Skin of body (tissue), 2 donors: Measurements from ENCODE around the gene NEDD4L. TPM values are rescaled to one million over a fixed set of nuclear protein-coding genes. Genes with fewer than 3 reads are reported as not detected.

Source experiments
- DNase-seq: peaks from one replicate; lab custom pipeline; 2025; lab: John Stamatoyannopoulos, UW
- total RNA-seq: library from RNA; depleted of rRNA; stranded (reverse); fragments of >200 nt; gene quantifications from one replicate; pipeline ENCODE4 v1.2.3, GENCODE V29; 2014

Gene NEDD4L
- total RNA-seq, 1 donor from 2014 or later: 40.1 TPM

- peak; percentile 84 for DNase-seq
Measured at GRCh38 chr18:58338961-58339592, 295.1 kb downstream of the NEDD4L start.

GRCh38 chr18:58339890-58340289 is 295.9 kb downstream of the NEDD4L start:
- no peak for DNase-seq

- DNase-seq: no peak
Measured at GRCh38 chr18:58341916-58342315, 297.9 kb downstream of the NEDD4L start.

- no peak for DNase-seq
Measured at GRCh38 chr18:58344080-58344670, 300.1 kb downstream of the NEDD4L start.

GRCh38 chr18:58344861-58345463 is 300.9 kb downstream of the NEDD4L start:
- peak; percentile 31 for DNase-seq

- DNase-seq: no peak
Measured at GRCh38 chr18:58345875-58346274, 301.8 kb downstream of the NEDD4L start.

- no peak for DNase-seq
Measured at GRCh38 chr18:58347135-58347534, 303.1 kb downstream of the NEDD4L start.

- no peak for DNase-seq
Measured at GRCh38 chr18:58348517-58348916, 304.5 kb downstream of the NEDD4L start.

- DNase-seq: no peak
Measured at GRCh38 chr18:58348951-58349350, 304.9 kb downstream of the NEDD4L start.

GRCh38 chr18:58349650-58350049 is 305.6 kb downstream of the NEDD4L start:
- DNase-seq: no peak

- no peak for DNase-seq
Measured at GRCh38 chr18:58350526-58350925, 306.5 kb downstream of the NEDD4L start.

- DNase-seq: no peak
Measured at GRCh38 chr18:58351776-58352175, 307.8 kb downstream of the NEDD4L start.

- DNase-seq: no peak
Measured at GRCh38 chr18:58353581-58353980, 309.6 kb downstream of the NEDD4L start.

- no peak for DNase-seq
Measured at GRCh38 chr18:58354051-58354450, 310.0 kb downstream of the NEDD4L start.

- no peak for DNase-seq
Measured at GRCh38 chr18:58354791-58355190, 310.8 kb downstream of the NEDD4L start.

GRCh38 chr18:58355243-58355642 is 311.2 kb downstream of the NEDD4L start:
- DNase-seq: no peak

GRCh38 chr18:58359218-58359617 is 315.2 kb downstream of the NEDD4L start:
- DNase-seq: no peak

GRCh38 chr18:58359620-58360019 is 315.6 kb downstream of the NEDD4L start:
- no peak for DNase-seq

GRCh38 chr18:58360324-58360723 is 316.3 kb downstream of the NEDD4L start:
- no peak for DNase-seq

GRCh38 chr18:58361212-58361611 is 317.2 kb downstream of the NEDD4L start:
- DNase-seq: no peak

- DNase-seq: peak; percentile 15
Measured at GRCh38 chr18:58362027-58362575, 318.1 kb downstream of the NEDD4L start.

- DNase-seq: no peak
Measured at GRCh38 chr18:58362829-58363271, 318.8 kb downstream of the NEDD4L start.
